GM21717 (cell line): ENCODE measurements around the gene DOCK10.
"Not testable (repeated sequence)": the region's sequence is repeated elsewhere in the genome, so short reads cannot be mapped to it uniquely, and the experiment has no call there.

Experiments used
- ATAC-seq: cut with Tn5 transposase; IDR thresholded peaks from one replicate; pipeline ENCODE4 v1.9.1; 2021; ENCODE audit warnings: mild to moderate bottlenecking, moderate library complexity; ENCODE audit not compliant: unreplicated experiment

The DOCK10 gene

DNA sequence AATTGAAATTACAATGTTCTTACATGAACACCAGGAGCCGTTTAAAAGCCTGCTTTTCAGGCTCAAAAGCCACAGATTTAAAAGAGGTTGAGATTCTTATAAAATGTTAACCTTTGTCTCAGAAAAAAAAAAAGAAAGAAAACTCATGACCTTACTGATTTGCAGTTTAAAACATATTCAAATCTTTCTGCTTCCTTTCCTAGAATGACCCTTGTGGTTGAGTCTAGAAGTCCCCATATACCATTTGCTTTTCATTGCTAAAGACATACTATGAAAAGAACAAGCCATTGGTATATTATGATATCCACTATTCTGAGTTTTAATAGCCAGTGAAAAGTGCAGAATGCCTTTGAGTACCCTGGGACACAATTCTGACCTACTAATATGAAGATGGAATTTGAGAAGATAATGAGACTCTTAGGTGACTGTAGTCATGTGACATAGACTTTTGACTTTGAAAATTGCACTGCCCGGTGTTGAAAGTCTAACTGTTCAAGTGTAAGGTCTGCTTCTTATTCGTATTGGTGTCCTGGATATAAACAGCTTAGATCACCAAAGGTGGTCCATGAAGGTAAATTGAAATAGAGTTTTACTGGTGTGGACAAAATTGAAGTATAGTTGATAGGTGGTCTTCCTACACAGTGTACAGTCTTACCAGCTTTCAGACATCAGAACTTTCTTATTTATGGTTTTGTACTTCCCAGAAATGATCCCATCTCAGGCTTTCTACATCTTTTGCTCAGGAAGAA, 117.0 kb downstream of the DOCK10 start:
- peak; percentile 22 for ATAC-seq

DNA sequence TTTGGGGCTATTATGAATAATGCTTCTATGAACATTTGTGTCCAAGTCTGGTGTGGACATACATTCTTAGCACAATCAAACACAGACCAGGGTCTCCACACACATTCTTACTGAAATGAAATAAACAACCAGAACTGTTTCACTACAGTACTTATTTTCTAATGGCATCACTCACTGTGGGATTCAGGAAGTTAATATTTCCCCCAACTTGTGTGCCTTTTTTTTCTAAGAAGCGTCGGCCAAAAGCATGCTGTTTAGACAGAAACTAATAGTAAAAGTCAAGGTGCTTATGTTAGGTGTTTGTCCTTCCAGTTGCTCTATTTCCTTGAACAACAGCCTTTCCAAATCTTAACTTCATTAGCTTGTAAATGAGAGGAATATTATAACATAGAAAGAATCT, 117.6 kb downstream of the DOCK10 start:
- no peak for ATAC-seq

DNA sequence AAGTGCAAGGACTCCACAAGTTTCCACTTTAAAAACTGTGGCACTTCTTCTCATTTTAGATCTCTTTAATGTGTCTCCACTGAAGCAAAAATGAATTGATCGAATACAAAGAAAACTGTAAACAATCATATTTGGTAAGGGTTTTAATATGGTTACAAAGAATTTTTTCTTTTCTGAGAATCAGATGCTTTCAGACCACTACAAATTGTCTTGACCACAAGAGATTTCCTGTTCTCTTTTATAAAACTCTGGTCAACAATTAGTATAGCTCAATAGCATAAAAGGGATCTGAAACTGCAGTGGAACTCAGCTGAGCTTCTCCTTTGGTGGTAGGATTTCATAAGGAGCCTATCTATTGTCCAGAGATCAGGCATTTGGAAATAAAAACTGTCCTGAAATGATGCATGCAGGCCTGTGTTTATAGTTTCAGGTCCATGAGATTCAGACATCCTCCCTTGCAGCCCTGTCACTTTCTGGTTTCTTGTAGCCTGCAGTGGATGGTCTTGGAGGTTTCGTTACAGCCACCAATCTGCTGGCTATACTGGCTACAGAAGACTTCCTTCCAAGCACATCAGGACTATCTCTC, 120.0 kb downstream of the DOCK10 start:
- peak; percentile 53 for ATAC-seq

DNA sequence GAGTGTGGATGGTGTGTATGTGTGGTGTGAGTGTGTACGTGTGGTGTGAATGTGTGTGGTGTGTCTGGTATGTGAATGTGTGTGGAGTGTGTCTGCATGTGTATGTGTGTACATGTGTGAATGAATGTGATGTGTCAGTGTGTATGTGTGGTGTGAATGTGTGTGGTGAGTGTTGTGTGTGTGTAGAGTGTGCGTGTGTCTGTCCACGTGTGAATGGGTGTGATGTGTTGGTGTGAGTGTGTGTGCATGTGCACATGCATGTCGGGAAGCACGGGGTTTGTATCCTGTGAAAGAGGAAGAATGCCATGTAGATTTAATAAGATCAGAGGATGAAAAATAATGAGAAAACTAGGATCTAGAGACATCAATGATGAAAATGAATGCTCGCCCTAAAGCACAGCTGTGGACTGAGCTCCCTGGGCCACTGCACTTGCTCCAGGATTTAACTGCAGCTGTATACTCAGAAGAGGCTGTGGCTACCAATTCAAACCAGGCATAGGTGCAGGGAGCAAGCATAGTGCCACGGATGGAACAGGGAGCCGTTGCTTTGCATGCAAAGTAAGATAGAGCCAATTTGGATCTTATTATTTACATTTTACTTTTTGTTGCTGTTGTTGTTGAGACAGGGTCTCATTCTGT, 122.7 kb downstream of the DOCK10 start:
- no peak for ATAC-seq

DNA sequence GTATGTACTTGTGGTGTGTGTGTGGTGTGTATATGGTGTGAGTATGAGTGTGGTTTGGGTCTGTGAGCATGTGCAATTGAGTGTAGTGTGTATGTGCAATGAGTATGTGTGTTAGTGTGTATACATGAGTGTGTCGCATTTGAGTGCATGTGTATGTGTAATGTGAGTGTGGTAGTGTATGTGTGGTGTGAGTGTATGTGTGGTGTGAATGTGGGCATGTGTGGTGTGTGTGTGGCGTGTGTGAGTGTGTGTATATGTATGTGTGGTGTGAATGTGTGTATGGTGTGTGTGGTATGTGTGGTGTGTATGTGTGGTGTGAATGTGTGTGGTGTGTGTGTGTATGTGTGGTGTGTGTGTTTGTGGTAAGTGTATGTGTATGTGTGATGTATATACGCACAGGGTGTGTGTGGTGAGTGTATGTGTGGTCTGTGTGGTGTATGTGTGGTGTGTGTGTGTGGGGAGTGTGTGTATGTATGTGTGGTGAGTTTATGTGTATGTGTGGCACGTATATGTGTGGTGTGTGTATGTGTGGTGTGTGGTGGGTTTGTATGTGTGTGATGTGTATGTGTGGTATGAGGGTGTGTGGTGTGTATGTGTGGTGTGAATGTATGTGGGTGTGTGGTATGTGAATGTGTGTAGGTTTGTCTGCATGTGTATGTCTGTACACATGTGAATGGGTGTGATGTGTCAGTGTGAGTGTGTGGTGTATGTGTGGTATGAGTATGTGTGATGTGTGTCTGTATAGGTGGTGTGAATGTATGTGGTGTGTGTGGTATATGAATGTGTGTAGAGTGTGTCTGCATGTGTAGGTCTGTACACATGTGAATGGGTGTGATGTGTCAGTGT, 123.4 kb downstream of the DOCK10 start:
- no peak for ATAC-seq

DNA sequence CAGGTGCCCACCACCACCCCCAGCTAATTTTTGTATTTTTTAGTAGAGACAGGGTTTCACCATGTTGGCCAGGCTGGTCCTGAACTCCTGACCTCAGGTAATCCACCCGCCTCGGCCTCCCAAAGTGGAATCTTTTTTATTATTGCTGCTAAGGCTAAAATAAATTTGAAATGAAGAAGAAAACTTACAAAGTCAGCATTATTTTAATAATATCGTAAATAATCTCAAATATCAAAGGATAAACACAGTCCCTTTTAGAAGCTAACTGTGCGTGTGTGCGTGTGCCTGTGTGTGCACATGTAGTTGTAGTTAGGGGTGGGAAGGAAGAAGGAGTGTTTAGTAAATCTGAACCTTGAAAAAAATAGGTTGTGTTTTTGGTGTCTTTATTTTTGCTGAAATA, 125.0 kb downstream of the DOCK10 start:
- ATAC-seq: not testable (repeated sequence)

DNA sequence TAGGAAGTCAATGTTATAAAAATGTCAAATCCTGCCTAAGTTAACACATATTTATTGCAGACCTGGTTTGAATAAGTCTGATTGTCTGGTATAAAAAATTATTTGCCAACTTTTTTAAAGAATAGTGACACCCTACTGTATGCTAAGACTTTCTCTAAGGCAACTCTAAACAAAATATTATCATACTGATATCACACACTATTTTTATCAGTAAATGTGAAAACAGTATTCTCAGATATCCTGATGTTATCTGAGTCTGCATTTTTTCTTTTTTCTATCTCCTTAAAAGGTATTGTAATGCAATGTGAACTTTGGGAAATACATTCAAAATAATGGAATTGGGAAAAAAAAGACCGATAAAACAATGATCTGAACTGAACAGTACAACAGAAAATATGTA, 127.1 kb downstream of the DOCK10 start:
- no peak for ATAC-seq

DNA sequence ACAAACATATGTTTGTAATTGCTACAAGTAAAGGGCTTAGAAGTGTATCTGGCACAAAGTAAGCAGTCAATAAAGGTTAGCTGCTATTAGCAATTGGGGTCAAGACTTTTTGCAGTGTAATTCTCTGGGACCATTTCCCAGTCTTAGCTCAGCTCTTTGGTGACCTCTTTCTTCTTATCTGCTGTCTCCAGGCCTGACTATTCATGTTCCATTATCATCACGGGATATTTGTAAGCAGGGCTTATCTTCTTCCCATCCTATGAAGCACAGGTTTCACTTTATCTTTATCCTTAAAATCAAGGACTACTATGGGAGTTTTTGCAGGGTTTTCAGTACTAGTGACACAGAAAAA, 131.7 kb downstream of the DOCK10 start:
- ATAC-seq: peak; percentile 22

DNA sequence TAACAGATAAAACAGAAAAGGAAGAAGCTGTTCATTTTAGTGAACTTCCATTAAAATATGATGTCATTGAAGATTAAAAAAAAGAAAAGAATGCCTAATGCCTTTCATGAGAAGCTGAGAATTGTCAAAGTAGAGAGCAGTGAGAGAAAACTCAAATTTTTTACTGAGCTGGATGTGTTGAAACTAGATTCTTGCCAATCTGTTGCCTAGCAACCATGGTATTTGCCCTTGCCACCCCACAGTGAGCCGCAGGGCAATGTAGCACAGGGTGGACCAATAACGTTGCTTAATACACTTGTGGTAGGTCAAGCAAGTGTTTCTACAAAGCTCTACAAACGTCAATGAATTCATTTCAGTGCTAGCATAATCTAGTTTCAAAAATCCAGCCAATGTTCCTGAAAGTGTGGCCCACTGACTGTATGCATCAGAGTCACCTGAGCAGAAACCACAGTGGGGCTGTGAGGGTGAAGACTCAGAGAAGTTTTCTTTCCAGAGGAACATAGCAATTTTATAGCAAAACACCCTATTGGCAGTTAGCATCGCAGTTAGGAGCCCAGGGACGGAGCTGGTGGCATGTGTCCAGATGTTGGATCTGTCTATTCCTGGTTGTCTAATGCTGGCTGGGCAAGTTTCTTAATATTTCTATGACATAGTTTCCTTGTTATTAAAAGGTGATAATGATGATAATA, 132.2 kb downstream of the DOCK10 start:
- peak; percentile 67 for ATAC-seq

DNA sequence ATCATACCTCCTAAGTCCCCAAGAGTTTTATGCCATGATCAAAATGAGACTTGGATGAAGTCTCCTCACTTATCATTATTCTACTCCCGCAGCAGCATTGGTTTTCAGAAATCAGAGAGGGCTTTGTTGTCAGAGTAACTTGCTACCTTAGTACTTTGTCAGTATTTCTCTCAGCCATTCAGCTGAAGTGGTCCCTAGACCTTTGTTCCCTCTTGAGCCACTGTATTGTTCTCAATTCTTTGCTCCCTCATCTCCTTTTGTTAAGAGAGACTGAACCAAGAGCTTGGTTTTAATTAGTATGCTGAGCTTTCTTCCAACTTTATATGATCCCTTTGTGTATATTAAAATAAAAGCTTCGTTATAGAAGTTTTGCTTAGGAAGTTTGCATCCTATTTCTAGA, 133.4 kb downstream of the DOCK10 start:
- no peak for ATAC-seq

DNA sequence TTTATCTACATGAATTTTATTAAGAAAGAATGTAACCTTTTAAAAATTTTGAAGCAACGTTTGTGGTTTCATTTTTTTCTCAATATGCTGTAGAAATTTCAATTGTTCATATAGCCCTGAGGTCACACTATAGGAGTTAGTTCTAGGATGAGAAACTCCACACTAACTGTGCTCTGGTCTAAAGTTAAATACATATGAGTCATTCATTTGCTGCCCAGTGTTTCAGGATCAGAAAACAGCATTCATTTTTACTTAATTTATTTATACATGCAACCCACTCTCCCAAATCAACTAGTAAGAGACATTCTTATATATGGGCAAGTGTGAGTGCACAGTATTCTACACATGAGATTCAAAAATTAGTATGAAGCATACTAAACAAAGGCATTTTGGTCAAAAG, 137.9 kb downstream of the DOCK10 start:
- ATAC-seq: no peak

DNA sequence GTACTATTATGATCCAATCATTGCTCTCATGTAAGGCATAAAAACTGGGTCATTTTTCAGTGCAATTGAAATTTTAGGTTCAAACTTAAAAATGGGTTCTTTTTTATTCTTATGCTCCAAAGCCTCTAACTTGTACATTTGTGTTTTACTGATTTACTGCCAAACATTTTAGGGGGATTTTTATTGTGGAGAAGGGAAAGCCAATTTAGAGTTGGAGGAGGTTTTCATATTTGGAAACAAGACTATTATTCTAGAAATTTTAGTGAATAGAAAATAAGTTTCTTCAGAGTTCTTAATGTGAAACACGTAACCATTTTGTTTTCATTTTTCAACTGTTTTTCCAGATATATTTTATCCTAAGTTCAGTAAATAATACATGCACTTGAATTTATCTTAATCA, 138.6 kb downstream of the DOCK10 start:
- ATAC-seq: no peak

DNA sequence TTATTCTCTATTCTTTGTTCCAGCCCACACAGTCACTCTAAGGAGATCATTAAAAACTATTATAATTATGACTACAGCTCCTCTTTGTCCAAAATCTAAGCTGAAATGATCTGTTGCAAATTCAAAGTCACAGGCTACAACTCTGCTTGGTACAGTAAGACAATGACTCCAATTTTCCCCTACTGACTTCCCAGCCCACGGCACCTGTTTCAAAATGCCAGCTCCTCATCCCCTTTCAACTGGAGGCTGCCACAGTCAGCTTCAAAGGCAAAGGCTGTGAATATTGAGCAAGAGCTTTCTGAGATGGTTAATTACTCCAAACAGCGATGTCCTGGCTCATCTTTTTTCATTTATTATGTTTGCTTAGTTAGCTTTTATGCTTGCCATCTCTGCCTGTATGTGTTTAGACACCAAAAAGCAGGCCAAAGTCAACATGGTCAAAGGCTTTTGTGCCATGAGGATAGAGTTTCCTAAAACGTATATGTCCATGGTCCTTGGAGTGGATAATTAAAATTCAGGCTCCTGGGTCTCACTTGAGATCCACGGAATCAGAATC, 141.1 kb downstream of the DOCK10 start:
- ATAC-seq: no peak

DNA sequence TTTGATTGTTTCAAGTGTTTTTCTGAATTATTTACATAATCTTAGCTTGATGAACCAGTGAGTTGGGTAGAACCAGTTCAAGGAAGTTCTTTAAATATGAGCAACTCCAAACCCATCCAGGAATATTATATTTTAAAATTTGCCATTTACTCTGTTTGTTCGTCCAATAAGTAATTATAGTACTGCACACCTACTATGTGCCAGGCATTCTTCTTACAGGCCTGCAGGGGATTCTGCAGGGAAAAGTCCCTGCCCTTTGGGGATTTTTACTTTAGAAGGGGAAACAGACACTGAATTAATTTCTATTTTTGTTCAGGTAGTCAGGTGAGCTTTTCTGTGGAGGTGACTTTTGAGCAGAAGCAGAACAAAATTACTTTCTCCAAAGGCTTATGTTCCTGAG, 146.9 kb downstream of the DOCK10 start:
- no peak for ATAC-seq

DNA sequence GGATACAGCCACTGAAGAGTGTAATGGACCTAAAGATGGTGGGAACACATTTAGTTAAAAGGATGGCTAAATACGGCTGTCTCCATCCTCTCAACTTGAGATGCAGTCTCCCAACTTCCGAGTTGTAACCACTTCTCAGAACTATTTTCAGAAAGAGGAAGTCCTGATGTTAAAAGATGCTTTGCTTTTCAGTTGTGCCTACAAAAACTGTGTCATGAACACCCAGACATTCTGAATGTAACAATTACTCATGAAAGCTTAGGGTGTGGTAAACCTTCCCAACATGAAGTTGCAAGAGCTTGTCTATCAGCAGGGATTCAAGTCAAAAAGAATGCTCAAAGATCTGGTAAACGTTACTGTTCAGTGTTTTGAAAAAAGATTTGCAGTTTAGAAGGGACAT, 147.9 kb downstream of the DOCK10 start:
- ATAC-seq: peak; percentile 87

DNA sequence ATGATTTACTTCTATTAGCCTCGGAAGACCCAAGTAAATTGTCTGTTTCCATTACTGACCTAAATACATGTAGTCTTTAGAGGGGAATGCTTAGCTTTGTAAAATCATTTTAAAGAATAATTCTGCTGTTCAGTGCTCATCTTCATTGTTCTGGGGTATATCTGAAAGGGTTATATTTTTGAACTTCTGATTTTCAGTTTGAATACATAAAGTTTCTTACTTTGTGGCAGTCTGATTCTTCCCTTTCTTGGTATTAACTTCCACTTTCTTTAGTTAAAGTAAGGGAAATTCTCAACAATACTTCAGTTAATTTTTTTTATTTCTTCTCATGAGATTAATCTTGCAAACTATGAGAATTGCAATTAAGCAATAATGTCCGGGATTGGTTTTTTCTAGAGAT, 148.4 kb downstream of the DOCK10 start:
- peak; percentile 40 for ATAC-seq

DNA sequence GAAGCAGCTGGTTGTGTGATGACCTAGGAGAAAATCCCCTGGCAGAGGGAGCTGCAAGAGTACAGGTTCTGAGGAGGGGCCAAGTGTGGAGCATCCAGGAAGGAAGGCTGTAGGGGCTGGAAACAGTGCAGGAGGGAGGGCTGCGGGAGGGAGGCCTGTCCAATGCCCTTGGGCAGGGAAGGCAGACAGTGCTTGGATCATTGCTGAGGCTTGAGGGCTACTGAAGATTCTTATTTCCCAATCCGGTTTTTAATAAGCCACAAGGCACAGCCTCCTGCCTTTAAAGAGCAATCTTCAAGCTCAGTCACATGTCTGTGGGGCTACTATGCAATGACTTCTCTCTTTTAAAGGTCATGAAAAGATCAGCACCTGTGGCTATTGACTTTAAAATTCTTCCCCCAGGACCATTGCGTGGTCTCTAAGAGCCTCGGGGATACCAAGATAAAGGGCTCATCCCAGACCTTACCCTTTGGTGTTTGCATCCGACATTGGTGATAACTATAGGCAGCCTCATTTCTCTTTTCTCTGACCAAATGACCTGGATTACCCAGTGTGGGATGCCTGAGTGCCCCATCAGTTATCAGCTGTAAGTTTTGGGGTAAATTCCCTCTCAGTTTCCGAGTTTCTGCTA, 149.6 kb downstream of the DOCK10 start:
- ATAC-seq: no peak

DNA sequence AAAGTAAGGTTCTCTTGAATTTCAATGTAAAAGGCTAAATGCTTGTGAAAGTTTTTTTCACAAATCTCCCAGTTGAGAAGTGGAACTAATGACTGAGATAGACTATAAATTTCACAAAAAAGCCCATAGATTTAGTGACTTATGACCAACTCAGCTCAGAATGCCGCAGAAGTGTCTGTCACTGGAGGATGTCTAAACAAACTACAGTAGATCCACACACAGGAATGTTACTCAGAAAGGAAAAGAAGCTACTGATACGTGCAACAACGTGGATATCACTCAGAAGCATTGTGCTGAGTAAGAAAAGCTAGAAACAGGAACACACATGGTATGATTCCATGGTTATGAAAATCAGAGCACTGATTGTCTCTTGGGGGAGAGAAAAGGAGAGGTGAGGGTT, 151.9 kb downstream of the DOCK10 start:
- ATAC-seq: no peak

DNA sequence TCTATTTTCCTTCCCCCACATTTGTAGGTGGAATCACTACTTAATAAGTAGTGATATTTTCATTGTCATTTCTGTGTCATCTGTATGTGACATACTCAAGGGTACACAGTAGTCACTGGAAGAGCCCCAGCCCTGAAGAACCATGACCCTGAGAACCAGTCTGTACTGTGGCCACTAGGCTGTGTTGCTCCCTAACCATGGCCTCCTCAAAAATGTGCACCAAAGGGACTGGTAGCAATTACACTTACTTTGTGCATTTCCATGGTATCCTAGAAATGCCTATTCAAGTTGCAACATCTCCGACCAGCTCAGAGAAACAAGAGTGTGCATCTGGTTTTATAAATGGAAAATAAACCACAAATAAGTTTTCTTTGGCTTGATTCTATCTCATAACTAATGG, 155.1 kb downstream of the DOCK10 start:
- no peak for ATAC-seq

DNA sequence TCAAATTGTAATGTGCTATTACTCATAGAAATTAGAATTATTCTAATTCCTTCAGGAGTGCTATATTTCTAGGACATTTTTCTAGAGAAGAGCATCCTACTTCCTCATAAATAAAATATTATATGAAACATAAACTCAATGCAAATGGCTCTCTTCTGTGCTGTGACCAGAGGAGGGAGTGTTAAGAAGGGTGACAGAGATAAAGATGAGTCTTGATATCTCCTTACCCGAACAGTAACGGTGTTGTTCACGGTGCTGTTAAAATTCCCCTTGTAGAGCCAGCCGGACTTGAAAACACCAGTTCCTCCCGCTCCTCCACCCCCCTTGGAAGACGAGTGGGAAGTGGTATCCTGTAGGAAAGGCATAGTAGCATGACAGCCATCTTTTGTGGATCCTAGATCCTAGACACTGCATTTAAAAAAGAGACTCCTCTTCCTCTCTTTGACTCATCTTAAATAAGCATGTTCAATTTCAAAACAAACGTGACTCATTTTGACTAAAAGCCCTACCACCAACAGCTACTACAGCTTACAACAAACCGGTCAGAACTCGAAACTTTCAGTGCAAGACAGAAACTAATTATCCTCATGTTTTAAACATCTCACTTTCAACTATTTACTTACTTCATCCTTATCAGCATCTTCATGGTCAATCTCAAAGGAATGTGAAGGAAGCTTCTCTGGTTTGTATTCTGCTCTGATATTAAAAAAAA, 156.3 kb downstream of the DOCK10 start:
- ATAC-seq: peak; percentile 88
